CD4-positive, alpha-beta T cell treated with Interleukin-15 for 1 hour (primary cell): Measurements from ENCODE around the gene TBC1D22A.

Experiments used
- DNase-seq: peaks from one replicate; pipeline ENCODE4 v3.0.0-alpha.2; 2020

Gene TBC1D22A

DNA sequence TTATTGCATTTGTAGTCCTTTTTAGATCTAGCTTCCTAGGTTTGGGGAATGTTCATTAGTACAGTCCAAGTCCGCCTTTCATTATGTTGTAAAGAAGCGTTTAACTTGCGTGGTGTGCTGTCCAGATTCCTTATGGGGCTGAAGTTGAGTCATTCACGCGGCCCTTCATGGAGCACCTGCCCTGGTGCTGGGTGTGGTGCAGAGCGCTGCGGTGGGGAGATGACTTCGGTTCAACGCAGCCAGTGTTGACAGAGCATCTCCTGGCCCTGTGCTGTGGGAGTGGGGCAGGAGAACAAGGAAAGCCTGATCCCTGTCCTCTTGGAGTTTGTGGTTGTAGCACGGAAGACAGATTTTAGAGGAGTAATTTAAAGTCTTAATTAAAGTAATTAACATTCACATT, 152.0 kb downstream of the TBC1D22A start:
- DNase-seq, result no peak

DNA sequence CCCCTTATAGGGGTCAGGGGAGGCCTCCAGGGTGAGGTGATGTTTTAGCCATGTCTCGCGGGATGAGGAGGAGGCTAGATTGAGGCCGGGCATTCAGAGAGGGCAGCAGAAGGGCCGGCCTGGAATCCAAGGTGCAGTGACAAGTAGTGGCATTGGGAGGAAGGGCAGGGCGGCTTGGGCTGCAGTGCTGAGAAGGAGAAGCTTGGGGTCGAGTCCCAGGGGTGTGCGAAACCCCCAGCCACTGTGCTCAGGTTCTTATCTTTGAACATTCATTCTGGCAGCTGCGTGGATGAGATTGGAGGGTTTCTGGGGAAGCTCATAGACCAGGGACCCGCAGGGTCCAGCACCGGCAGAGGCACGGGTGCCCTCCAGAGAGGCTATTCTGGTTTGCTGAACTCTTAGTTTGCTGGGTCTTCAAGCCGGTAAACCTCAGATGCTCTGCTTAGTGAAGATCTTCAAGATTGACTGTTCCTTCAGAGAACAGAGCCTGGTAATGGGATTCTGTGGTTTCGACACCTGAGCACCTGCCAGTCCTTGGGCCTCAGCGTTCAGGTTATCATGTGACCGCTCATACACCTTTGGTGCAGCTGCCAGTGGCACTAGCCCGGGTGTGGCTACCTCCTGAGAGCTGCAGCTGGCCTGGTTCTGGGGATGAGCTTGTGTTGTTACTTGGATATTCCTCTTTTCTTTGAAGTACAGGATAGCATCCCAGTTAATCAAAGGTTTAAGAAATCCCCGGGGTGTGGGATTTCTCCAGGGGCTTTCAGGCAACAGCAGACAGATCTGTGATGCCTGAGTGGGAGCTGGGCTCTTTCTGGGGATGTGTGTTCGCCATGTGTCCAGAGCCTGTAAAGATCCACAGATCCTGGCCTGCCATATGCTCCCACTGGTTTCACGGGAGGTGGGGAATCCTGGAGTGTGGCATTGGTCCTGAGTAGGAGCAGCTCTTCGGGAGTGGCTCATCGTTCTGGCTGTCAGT, 152.8 kb downstream of the TBC1D22A start:
- no peak for DNase-seq

DNA sequence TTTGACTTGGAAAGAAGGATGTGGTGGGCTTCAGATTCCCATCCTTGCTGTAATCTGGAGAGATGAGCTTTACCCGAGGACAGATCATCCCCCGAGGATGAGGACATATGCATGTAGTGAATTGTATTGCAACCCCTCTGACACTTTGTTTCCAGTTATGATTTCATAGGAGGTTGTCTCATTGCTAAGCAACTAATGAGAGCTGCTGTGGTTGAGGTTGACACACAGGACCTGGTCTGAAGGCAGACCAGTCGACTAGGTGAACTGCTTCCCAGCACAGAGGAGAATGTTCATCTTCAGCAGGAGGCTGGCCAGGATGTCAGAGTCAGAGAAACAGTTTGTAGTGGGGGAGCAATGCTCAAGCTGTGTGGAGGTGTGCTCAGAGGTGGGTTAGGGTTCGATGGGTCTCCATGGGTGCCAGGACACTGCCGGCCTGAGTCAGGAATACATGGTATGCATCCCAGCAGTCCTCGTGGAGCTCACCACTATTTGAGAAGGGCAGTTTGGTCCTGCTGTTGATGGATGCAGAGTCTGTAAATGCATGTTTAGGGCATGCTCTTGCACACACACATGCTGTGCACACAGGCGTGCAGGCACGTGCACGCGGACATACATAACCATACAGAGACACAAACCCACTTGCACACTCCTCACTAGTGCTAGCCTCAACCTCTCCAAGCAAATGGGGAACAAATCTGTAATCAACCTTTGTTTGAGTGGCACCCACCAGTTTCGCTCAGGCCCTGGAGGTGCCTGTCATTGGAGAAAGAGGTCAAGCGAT, 153.7 kb downstream of the TBC1D22A start:
- no peak for DNase-seq

DNA sequence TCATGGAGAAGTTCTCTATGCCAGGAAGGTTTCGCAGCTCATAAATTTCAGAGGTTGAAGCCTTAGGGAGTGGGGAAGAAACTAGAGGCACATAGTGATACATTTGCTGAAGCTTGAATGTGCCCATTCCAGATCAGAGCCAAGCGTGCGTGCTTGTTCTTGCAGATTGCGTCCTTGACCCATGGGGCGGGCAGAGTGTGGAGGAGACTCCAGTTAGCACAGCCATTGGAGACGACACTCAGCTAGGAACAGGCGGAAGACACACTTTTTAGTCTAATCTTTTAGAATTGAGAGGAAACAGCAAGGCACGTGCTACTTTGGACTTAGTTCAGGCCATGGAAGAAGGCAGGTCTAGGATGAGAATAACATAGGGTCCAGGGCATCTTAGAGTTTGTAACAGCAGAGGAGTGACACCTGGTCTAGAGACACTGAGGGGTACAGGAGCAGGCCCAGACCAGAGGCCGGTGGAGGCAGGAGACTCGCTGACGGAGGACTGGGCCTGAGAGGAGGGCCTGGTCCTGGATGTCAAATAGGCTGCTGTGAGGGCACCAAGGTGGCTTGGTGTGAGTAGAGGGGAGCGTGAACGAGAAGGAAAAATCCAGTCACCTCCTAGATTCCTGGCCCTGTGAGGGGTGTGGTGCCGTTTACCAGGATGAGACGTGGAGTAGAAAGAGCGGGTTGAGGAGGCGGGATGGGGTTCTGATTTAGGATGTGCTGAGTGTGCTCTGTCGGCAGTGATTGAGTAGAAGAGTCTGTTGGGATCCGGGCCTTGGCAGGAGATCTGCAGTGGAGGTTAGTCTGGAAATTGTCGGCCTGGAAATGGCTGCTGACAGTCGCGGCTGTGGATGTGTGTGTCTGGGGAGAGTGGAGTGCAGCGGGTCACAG, 154.7 kb downstream of the TBC1D22A start:
- DNase-seq, result no peak

DNA sequence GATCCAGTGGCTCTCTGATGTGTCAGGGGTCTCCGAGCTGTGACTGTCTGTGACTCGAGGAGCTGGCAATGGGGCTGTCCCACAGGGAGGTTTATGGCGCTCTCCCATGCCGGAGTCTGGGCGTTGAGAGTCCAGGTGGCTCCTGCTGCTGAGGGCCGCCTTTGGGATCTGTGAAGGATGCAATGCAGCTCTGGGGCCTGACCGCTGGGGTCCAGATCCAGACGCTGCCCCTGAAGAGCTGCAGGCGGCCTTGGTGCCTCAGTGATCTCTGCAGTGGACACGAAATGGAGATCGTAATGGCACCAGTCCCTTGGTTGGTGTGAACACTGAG, 155.3 kb downstream of the TBC1D22A start:
- DNase-seq, result no peak

DNA sequence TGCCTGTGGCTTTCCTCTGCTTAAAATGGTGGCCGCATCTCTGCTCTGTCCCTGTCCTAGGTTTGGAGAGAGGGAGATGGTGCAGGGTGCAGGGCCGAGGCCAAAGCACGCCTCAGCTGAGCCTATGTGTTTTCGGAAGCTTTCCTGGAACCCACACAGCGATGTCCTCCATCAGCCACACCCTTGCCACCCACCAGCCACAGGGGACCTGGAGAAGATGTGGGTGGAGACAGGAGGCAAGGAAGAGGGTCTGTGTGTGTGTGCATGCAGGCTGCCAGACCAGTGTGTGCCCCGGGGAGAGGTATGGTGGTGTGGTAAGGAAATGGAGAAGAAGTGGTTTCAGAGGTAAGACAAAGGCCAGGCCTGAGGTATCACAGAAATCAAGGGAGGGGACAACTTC, 155.7 kb downstream of the TBC1D22A start:
- no peak for DNase-seq

DNA sequence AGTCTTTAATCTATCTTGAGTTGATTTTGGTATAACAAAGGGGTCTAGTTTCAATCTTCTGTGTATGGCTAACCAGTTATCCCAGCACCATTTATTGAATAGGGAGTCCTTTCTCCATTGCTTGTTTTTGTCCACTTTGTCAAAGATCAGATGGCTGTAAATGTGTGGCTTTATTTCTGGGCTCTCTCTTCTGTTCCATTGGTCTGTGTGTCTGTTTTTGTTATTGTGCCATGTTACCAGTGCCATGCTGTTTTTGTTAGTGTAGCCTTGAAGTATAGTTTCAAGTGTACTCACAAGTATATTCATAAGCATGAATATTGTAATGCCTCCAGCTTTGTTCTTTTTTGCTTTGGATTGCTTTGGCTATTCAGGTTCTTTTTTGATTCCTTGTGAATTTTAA, 159.6 kb downstream of the TBC1D22A start:
- no peak for DNase-seq

DNA sequence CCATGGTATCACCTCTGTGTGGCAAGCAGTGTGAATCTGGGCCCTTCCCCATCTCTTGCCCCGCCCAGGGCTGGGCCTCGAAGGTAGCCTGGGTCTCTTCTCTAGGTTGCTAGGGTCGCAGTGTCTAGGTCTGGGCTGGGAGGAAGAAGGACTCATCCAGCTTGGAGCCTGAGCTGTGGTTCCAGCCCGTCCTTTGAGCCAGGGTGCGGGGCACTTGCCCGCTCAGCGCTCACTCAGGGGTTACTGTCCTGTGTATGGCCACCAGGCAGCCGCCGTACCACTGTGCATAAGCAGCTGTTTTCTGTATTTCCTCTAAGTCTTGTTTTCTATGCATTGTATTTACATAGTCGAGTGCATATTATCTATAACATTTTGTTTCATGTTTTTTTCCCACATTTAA, 160.9 kb downstream of the TBC1D22A start:
- DNase-seq, result no peak

DNA sequence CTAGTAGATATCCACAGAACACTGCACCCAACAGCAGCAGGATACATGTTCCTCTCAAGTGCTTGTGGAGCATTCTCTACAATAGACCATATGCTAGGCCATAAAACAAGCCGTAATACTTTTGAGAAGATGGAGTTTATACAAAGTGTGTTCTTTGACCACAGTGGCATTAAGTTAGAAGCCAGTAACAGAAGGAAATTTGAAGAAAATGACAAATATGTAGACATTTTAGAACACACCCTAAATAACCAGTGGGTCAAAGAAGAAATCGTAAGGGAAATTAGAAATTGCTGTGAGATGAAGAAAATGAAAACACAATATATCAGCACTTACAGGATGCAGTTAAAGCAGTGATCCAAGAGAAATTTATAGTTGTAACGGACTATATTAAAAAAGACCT, 163.4 kb downstream of the TBC1D22A start:
- no peak for DNase-seq

DNA sequence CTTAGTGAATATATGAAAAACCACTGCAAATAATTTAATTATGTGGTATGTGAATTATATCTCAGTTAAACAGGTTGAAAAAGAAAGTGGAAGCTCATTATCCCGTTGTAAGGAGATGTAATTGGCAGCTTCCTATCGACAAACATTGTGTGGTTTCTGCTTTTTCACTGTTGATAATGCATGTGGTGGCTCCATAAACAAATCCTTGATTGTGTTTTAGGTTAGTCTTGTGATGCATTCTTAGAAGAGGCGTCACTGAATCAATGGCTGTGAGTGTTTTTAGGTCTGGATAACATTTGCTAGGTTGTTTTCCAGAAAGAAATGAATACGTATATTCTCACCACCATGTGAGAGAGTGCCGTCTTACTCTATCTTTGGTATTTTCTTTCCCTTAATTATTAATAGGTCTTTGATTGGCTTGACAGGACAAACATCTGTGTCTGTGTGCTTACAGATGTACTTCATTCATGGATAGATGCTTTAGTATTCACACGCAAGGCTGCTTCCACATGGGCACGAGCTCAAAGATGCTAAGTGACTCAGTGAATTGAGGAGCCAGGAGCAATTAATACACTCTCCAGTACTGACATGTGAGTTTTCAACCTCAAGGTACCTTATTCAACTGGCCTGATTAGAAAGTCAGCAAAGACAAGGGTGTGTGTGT, 166.7 kb downstream of the TBC1D22A start:
- no peak for DNase-seq

DNA sequence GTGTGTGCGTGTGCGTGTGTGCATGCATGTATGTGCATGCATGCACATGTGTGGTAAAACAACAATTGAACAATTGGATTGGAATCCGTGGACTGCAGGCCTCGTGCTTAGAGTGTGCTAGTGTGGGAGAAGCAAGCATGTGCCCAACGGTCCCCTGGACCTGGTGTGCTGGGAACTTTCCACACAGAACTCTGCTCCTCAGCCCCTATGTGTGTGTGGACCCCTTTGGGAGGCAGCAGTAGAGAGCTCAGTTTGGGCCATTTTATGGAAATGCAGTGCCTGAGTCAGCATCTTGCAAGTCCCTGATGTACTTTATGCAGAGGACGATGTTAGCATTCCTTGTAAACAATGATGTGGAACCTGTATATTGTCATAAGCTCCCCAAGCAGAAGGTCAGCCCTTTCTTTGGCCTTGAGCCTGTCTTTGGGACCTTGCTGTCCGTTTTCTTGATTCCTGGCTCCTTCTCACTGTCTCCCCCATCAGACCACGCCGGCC, 167.3 kb downstream of the TBC1D22A start:
- DNase-seq, result no peak

DNA sequence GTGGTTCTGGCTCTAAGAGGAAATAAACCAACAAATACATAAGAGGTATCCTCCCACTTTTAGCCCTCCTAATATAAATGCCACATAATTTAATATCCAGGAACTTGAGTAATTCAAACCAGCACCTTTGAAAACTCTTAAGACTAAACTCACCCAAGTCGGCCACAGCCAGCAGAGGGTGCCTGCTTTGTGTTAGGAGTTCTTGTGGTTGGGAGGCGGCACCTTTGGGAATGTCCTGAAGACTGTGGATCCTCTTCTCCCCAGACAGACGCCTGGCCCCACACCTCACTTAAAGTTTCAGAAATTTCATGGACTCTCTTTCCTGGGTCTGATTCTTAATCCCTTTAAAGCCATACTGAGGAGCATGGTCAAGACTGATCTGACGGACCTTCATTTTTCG, 169.0 kb downstream of the TBC1D22A start:
- no peak for DNase-seq

DNA sequence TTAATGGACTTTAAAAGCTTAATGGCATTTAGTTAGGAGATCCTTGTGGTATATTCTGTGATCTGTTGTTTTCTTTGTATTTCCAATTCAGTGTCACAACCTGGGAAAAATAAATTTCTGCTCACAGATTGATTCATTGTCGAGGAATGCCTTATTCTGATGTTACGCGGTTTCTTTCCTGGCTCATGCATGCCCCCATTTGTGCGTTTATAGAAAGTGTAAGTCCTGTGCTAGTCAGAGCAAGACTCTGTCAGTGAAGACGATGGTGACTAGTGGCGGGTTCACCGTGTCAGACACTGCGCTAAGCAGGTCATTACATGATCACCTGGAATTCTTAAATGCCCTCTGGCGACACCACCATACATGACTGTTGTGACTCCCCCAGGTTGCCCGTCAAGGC, 169.4 kb downstream of the TBC1D22A start:
- no peak for DNase-seq

DNA sequence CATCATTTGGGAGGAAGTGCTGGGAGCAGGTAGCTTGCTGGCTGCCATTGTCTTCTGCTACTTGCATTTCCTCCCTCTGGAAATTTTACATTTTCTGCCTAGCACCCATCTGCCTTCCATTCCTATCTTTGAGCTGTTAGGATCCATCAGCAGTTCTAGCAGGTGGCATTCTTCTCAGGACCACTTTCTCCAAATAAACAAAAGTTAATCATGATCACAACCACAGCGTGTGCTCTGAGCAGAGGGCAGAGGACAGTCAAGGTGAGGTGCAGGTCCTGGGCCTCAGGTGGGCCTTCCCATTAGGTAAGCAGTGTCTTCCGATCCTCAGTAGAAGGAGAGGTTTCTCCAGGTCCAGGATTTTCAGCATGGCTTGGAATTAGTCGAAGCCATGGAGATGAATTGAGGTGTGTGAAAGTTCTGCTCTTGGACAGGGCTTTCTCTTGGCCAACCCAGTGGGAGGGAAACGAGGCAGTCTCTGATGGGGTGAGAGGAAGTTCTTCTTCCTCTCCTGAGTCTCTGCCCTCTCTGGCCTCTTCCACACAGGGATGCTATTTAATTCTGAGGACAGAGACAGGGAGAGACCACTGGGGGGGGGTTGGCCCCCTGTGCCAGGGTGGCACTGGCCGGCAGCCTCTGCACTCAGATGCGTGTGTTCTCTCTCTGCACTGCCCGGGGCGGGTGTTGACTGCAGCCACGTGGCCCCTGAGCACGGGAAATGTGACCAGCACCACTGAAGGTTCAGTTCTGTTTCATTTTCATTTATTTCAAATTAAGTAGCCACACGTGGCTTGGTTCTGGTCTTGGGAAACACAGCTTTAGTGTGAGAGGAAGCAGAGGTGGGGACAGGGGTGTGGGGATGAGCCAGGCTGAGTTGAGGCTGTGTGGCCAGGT, 170.8 kb downstream of the TBC1D22A start:
- DNase-seq, result no peak

DNA sequence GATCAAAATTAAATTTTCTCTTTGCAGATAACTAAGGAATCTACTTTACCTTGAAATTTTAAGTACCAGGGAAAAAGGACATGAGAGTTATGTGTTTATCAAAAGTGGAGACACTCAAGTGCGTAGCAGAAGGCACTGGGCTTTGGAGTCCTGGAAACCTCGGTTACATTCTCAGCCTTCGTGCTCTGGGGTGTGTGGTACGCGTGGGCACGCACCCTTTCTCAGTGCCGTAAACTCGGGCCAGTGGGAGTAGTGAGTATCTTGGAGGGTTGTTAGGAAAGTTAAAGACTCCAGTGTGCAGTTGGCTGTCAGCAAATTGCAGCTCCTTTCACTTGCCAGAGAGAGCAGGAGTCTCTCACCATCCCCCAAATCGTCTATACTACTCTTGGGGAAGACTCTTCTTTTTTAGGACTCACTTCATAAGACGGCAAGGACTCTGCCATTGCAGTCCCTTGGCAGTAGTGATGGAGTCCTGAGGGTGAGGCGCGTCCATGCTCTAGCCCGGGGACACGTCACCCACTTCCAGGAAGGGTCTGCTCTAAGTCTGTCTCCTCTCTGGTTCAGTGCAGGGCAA, 171.8 kb downstream of the TBC1D22A start:
- no peak for DNase-seq

DNA sequence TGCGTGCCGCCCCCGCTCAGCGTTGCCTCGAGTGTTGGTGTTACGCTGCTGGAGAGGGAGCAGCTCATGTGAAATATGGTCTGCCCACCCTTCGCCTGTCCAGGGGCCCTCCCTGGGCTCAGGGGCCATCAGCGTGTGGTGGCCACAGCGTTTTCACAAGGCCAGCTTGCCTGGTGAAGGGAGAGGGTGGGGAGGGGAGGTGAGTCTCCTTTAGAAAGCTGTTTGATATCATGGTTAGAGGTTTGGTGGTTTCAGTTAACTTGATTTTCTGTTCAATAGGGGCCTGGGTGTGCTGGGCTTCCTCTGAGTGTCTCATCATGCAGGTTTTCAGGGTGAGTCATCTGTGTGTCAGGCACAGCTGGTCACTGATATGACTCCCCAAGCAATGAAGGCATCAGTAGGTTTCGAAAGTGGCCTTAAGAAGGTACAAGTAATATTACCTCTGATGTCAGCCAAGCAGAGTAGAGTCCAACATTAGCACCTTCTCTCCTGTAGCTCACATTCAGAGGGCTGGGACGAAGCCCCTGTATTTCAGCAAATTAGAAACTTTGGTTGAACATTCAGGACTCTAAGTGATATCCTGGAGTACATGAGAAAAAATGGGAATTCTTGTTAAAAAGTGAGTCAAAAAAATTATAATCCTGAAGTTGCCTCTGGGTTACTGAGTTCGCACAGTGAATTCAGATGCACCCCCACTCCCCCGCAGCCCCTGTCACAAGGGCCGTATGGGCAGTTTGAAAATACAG, 172.5 kb downstream of the TBC1D22A start:
- DNase-seq, result no peak

DNA sequence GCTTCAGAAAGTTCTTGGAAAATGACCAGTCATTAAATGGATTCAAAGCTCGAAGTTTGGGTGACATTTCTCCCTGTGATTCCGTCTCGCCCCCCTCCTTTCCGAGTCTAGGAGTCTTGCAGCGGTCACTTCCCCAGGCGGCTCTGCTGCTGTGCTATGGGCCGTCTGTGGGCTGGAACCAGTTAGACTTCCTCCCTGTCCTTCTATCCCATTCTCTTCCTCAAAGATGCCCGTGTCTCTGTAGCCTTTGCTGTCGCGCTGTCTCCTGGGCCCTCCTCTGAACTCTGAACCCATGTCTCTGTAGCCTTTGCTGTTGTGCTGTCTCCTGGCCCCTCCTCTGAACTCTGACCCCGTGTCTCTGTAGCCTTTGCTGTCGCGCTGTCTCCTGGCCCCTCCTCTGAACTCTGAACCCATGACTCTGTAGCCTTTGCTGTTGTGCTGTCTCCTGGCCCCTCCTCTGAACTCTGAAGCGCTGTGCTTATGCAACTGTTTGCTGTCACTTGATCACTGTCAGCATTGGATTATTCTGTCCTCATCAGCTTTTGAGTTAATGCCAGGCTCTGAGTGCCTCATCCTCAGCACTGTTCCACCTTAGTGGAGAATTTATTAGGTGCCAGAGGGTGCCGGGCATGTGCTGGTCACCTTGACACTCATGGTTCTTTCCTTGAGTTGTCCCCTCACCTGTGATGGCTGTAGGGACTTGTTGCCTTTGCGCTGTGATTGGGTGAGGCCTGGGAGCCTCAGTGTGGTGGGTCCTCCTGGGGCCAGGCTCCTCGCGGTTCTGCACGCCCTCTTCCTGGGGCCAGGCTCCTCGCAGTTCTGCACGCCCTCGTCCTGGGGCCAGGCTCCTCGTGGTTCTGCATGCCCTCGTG, 173.3 kb downstream of the TBC1D22A start:
- DNase-seq, result no peak

DNA sequence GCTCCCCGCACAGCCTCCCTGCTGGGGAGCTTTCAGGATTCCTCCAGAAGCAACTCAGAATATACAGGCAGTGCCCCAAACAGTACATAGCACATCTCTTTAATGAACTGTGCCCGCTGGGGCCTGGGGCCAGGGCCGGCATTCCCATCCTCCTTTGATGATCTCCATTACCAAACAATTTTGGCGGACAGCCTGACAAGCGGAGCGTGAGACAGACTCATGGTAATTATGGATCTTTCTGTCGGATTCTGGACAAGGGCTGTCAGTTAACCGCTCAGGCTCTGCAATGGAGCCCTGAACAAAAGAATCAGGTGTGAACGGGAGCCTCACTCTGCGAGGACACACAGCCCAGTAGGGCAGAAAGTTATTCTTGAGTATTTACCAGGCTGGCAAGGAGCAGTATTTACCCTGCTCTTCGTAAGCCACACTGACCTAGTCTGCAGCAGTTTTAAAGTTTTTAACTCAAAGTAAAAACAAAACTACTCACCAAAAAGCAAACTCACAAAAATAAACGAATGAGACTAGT, 174.0 kb downstream of the TBC1D22A start:
- no peak for DNase-seq

DNA sequence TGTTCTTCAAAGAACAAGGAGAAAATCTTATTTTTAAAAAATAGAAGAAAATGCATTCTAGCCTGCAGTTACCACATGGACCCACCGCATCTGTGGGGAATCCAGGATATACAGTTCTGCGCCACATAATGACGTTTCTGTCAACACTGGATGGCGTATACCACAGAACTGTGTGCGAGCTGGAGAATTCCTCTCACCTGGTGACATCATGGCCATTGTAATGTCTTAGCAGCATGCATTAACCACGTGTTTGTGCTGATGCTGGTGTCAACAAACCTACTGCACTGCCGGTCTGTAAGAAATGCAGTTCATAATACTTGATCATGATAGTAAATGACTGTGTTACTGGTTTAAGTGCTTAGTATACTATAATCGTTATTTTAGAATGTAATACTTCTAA, 174.7 kb downstream of the TBC1D22A start:
- DNase-seq, result no peak
